Trophoblast cell (in vitro differentiated cells and primary cell): ENCODE results near the gene HDGFL2.

Experiments used
- DNase-seq, 2 donors: peaks; one replicate each; pipeline ENCODE4 v3.0.0-alpha.2; 2016
- H2AFZ ChIP-seq: 2 replicates; pipeline ENCODE4 v1.6.1; 2013; ENCODE audit warnings: low read length, moderate library complexity, mild to moderate bottlenecking; ENCODE audit not compliant: insufficient read depth, poor library complexity
- H2AK5ac ChIP-seq: 2 replicates; pipeline ENCODE4 v1.6.1; 2013; ENCODE audit warnings: mild to moderate bottlenecking, low read length
- H2BK120ac ChIP-seq: 2 replicates; pipeline ENCODE4 v1.6.1; 2013; ENCODE audit warnings: low read length, mild to moderate bottlenecking, moderate library complexity; ENCODE audit not compliant: insufficient read depth, poor library complexity
- H2BK12ac ChIP-seq: 2 replicates; pipeline ENCODE4 v1.6.1; 2013; ENCODE audit warnings: mild to moderate bottlenecking, low read length, moderate library complexity
- H2BK5ac ChIP-seq: 2 replicates; pipeline ENCODE4 v1.6.1; 2013; ENCODE audit warnings: low read length, low read depth, moderate library complexity, mild to moderate bottlenecking; ENCODE audit not compliant: poor library complexity
- H3K14ac ChIP-seq: 2 replicates; pipeline ENCODE4 v1.6.1; 2013; ENCODE audit warnings: mild to moderate bottlenecking, low read length
- H3K18ac ChIP-seq: 2 replicates; pipeline ENCODE4 v1.6.1; 2013; ENCODE audit warnings: mild to moderate bottlenecking, low read length
- H3K23ac ChIP-seq: 2 replicates; pipeline ENCODE4 v1.6.1; 2013; ENCODE audit warnings: low read length
- H3K27ac ChIP-seq: 2 replicates; pipeline ENCODE4 v1.5.1; 2013; ENCODE audit warnings: low read depth, mild to moderate bottlenecking, inconsistent platforms, low read length, moderate library complexity
- H3K27me3 ChIP-seq: 2 replicates; pipeline ENCODE4 v1.6.1; 2013; ENCODE audit warnings: inconsistent platforms, mild to moderate bottlenecking, low read length, moderate library complexity; ENCODE audit not compliant: insufficient read depth
- H3K36me3 ChIP-seq, 2 experiments: 1 replicate in 1 of 2; 2 replicates in 1 of 2; pipeline ENCODE4 v1.6.1; 2013; ENCODE audit warnings: low read length in 2 of 2, mild to moderate bottlenecking in 2 of 2, moderate library complexity in 1 of 2; ENCODE audit not compliant: insufficient read depth in 2 of 2, control insufficient read depth in 1 of 2
- H3K4ac ChIP-seq: 2 replicates; pipeline ENCODE4 v1.6.1; 2013; ENCODE audit warnings: low read depth, mild to moderate bottlenecking, low read length, moderate library complexity
- H3K4me1 ChIP-seq, 2 experiments: 1 replicate in 1 of 2; 2 replicates in 1 of 2; pipeline ENCODE4 v1.6.1; 2013; ENCODE audit warnings: low read length in 2 of 2, mild to moderate bottlenecking in 2 of 2, moderate library complexity in 1 of 2; ENCODE audit not compliant: insufficient read depth in 2 of 2, control insufficient read depth in 1 of 2
- H3K4me2 ChIP-seq: 2 replicates; pipeline ENCODE4 v1.6.1; 2013; ENCODE audit warnings: inconsistent platforms, mild to moderate bottlenecking, low read length, moderate library complexity
- H3K4me3 ChIP-seq: 2 replicates; pipeline ENCODE4 v1.5.1; 2013; ENCODE audit warnings: mild to moderate bottlenecking, low read depth, low read length, inconsistent platforms
- H3K79me1 ChIP-seq: one replicate; pipeline ENCODE4 v1.6.1; 2013; ENCODE audit warnings: low read length
- H3K79me2 ChIP-seq: 2 replicates; pipeline ENCODE4 v1.6.1; 2013; ENCODE audit warnings: low read length, mild to moderate bottlenecking; ENCODE audit not compliant: control insufficient read depth, insufficient read depth, poor library complexity
- H3K9ac ChIP-seq: 2 replicates; pipeline ENCODE4 v1.6.1; 2013; ENCODE audit warnings: mild to moderate bottlenecking, low read length
- H3K9me3 ChIP-seq: 2 replicates; pipeline ENCODE4 v1.6.1; 2013; ENCODE audit warnings: low read depth, mild to moderate bottlenecking, control low read depth, inconsistent platforms, low read length; ENCODE audit not compliant: insufficient read depth
- H4K12ac ChIP-seq: 2 replicates; pipeline ENCODE4 v1.6.1; 2013; ENCODE audit warnings: low read depth, mild to moderate bottlenecking, low read length, moderate library complexity
- H4K8ac ChIP-seq: 2 replicates; pipeline ENCODE4 v1.6.1; 2013; ENCODE audit warnings: low read depth, mild to moderate bottlenecking, low read length, moderate library complexity
- H4K91ac ChIP-seq: one replicate; pipeline ENCODE4 v1.6.1; 2013; ENCODE audit warnings: low read depth, mild to moderate bottlenecking, low read length, moderate library complexity
- WGBS: extraction: QIAGEN DNeasy Blood & Tissue Kit; methylation state at CpG from one replicate; pipeline ENCODE4 v1.1.7; 2013; ENCODE audit warnings: missing lambda C conversion rate; ENCODE audit not compliant: insufficient read length, insufficient coverage; ENCODE audit errors: extremely low coverage; 5-methylcytosine and 5-hydroxymethylcytosine counted together

HDGFL2 gene

GRCh38 chr19:4495471-4495870 is 23.4 kb downstream of the HDGFL2 start:
- no peaks in the 10 kb centered on the region for H3K79me1 ChIP-seq
- H3K4me2 ChIP-seq = no peak overlapping the region
- H3K27ac ChIP-seq = no peak overlapping the region
- H2AK5ac ChIP-seq = no peak overlapping the region
- H4K12ac ChIP-seq = no peak overlapping the region
- no peak overlapping the region for H2BK120ac ChIP-seq
- no peak overlapping the region for H4K8ac ChIP-seq
- no peak overlapping the region for H2BK12ac ChIP-seq
- no peak overlapping the region for H4K91ac ChIP-seq
- H3K9ac ChIP-seq = no peak overlapping the region
- H3K4me3 ChIP-seq = no peak overlapping the region
- H2BK5ac ChIP-seq = no peak overlapping the region
- no peaks in the 10 kb centered on the region for H3K4me1 ChIP-seq
- no CpG with 5 or more reads among the region's 12 CpGs for WGBS
- H3K9me3 ChIP-seq = peaks cover 10% of the 10 kb centered on the region
- no peaks in the 10 kb centered on the region for H3K27me3 ChIP-seq
- H3K23ac ChIP-seq = no peak overlapping the region
- no peak overlapping the region for H3K4ac ChIP-seq
- DNase-seq = peak in 1 of 2 donors; percentile 19
- no peak overlapping the region for H3K14ac ChIP-seq
- H3K36me3 ChIP-seq = peaks cover 74 to 87% of the 10 kb centered on the region in 2 experiments
- no peak overlapping the region for H3K18ac ChIP-seq
- H3K79me2 ChIP-seq = no peaks in the 10 kb centered on the region
- H2AFZ ChIP-seq = no peak overlapping the region

DNA sequence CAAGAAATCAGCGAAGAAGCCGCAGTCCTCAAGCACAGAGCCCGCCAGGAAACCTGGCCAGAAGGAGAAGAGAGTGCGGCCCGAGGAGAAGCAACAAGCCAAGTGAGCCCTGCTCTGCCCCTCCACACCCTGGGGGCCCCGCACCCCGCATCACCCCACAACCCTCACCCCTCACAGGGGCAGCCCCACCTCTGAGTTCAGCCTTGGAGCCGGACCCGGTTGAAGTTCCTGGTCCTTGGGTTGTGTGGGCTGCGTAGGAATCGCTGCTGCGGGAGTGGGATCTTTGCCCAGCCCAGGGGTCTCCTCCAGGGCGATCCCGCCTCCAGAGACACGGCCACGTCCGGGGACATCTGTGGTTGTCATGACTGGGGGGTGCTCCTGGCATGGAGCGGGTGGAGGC is 24.2 kb downstream of the HDGFL2 start:
- no CpG with 5 or more reads among the region's 18 CpGs for WGBS
- no peak overlapping the region for H2AK5ac ChIP-seq

GRCh38 chr19:4497770-4498389 is 25.8 kb downstream of the HDGFL2 start:
- Histone ChIP-seq H3K9me3 (peaks cover 3% of the 10 kb centered on the region), H3K4me2 (no peak overlapping the region)

More for the DNA sequence above, 24.2 kb downstream of the HDGFL2 start:
- Histone ChIP-seq H3K4me3 (no peak overlapping the region), H3K4me1 (no peaks in the 10 kb centered on the region), H3K23ac (no peak overlapping the region), H2BK120ac (no peak overlapping the region), H2AFZ (no peak overlapping the region), H2BK5ac (no peak overlapping the region), H3K14ac (no peak overlapping the region), H3K27ac (no peak overlapping the region), H3K79me1 (no peaks in the 10 kb centered on the region), H4K12ac (no peak overlapping the region), H3K27me3 (no peaks in the 10 kb centered on the region), H3K9me3 (peaks cover 10% of the 10 kb centered on the region), H4K91ac (no peak overlapping the region), H3K4ac (no peak overlapping the region), H3K36me3 (peaks cover 78 to 90% of the 10 kb centered on the region in 2 experiments), H3K4me2 (no peak overlapping the region), H3K79me2 (no peaks in the 10 kb centered on the region), H2BK12ac (no peak overlapping the region), H3K9ac (no peak overlapping the region), H4K8ac (no peak overlapping the region), H3K18ac (no peak overlapping the region)
- DNase-seq = no peak

DNA sequence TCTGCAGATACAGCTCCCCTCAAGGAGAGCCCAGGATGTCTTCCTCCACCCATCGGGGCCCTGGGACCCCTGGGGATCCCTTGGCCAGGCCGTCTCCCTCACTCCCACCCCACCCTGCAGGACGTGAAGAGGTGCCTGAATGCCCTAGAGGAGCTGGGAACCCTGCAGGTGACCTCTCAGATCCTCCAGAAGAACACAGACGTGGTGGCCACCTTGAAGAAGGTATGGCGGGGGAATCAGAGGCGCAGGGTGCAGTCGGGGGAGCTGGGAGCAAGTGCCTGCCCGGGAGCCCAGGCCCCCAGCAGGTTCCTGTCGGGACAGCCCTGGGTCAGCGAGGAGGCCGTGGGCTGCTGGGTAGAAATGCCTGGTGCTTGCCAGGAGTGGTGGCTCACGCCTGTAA is 26.6 kb downstream of the HDGFL2 start:
- Histone ChIP-seq H2AK5ac (no peak overlapping the region), H2BK120ac (no peak overlapping the region), H4K12ac (no peak overlapping the region), H3K9me3 (no peaks in the 10 kb centered on the region), H3K23ac (no peak overlapping the region), H3K36me3 (peaks cover 79 to 90% of the 10 kb centered on the region in 2 experiments), H3K27ac (no peak overlapping the region), H3K27me3 (no peaks in the 10 kb centered on the region), H3K4me1 (no peaks in the 10 kb centered on the region), H3K14ac (no peak overlapping the region), H2BK12ac (no peak overlapping the region), H3K4ac (no peak overlapping the region), H4K8ac (no peak overlapping the region), H3K4me2 (no peak overlapping the region), H3K18ac (no peak overlapping the region), H3K9ac (no peak overlapping the region), H3K79me2 (no peaks in the 10 kb centered on the region), H2BK5ac (no peak overlapping the region), H3K79me1 (no peaks in the 10 kb centered on the region), H2AFZ (no peak overlapping the region), H3K4me3 (no peak overlapping the region), H4K91ac (no peak overlapping the region)
- DNase-seq = no peak
- whole genome bisulfite sequencing = no CpG with 5 or more reads among the region's 12 CpGs

More at GRCh38 chr19:4497770-4498389, 25.8 kb downstream of the HDGFL2 start:
- no peak overlapping the region for H3K9ac ChIP-seq
- H3K23ac ChIP-seq = no peak overlapping the region
- H3K27ac ChIP-seq = no peak overlapping the region
- H3K79me1 ChIP-seq = no peaks in the 10 kb centered on the region
- H3K18ac ChIP-seq = no peak overlapping the region
- no peak overlapping the region for H4K12ac ChIP-seq
- H2BK120ac ChIP-seq = no peak overlapping the region
- no peak overlapping the region for H3K4ac ChIP-seq
- no peaks in the 10 kb centered on the region for H3K79me2 ChIP-seq
- H2BK12ac ChIP-seq = no peak overlapping the region
- no peak overlapping the region for H2AK5ac ChIP-seq
- peaks cover 81 to 90% of the 10 kb centered on the region in 2 experiments for H3K36me3 ChIP-seq
- H2AFZ ChIP-seq = no peak overlapping the region
- no peak for DNase-seq
- H4K8ac ChIP-seq = no peak overlapping the region
- no CpG with 5 or more reads among the region's 25 CpGs for WGBS
- H3K27me3 ChIP-seq = no peaks in the 10 kb centered on the region
- no peaks in the 10 kb centered on the region for H3K4me1 ChIP-seq
- no peak overlapping the region for H2BK5ac ChIP-seq
- H4K91ac ChIP-seq = no peak overlapping the region
- H3K4me3 ChIP-seq = no peak overlapping the region
- H3K14ac ChIP-seq = no peak overlapping the region
